ENCODE data around the gene EVPL. TPM values are rescaled to one million over a fixed set of nuclear protein-coding genes. Genes with fewer than 3 reads are reported as not detected.

Gene EVPL
- total RNA-seq, 2 donors from 2014 or later, result 23.0 to 29.1 TPM

DNA sequence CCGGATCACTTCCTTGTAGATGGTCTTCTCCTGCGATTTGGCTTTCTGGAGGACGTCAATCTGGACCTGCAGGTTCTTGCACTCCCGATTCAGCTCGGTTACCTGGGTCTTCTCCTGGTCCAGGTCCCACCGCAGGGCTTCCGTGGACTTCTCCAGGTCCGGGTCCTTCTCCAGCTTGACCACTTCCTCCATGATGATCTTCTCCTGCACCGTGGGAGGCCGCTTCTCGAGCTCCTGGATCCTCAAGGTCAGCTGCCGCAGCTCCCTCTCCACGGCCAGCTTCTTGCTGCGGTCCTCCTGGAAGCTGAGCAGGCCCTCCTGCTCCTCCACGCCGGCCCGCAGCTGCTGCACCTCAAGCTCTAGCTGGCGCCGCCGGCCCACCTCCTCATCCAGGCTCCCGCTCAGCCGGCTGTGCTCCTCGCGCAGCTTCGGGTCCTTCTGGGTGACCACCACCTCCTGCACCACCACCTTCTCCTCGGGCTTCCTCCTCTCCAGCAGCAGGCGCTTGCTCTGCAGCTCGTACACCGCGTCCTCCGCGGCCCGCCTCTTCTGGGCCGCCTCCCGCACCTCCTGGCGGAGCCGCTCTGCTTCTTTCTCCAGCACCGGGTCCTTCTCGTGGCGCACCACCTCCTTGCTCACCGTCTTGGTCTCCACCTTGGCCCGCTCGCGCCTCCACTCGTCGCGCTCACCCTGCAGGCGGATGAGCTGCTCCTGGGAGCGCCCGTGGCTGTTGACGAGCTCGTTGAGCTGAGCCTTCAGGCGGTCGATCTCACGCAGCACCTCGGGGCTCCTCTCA, 18.3 kb downstream of the EVPL start:
- no peak overlapping the region for H3K27ac ChIP-seq
- no peak overlapping the region for H3K4me3 ChIP-seq
- intact Hi-C loops (cut with DNase I), result no loop called here
- no peaks in the 10 kb centered on the region for H3K9me3 ChIP-seq
- no peaks in the 10 kb centered on the region for H3K4me1 ChIP-seq (replicated peaks)
- 93% methylated on average over 56 of the region's 56 CpGs for whole genome bisulfite sequencing
- no peaks in the 10 kb centered on the region for H3K27me3 ChIP-seq (replicated peaks; ENCODE audit: insufficient read depth)
- TF ChIP-seq, protein P1, sequence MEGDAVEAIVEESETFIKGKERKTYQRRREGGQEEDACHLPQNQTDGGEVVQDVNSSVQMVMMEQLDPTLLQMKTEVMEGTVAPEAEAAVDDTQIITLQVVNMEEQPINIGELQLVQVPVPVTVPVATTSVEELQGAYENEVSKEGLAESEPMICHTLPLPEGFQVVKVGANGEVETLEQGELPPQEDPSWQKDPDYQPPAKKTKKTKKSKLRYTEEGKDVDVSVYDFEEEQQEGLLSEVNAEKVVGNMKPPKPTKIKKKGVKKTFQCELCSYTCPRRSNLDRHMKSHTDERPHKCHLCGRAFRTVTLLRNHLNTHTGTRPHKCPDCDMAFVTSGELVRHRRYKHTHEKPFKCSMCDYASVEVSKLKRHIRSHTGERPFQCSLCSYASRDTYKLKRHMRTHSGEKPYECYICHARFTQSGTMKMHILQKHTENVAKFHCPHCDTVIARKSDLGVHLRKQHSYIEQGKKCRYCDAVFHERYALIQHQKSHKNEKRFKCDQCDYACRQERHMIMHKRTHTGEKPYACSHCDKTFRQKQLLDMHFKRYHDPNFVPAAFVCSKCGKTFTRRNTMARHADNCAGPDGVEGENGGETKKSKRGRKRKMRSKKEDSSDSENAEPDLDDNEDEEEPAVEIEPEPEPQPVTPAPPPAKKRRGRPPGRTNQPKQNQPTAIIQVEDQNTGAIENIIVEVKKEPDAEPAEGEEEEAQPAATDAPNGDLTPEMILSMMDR (IDR thresholded peaks at IDR 0.05), result no peak
- no peak for TF ChIP-seq POLR2A (IDR thresholded peaks at IDR 0.05)
- TF ChIP-seq POLR2AphosphoS5 (IDR thresholded peaks at IDR 0.05), result no peak
- no peaks in the 10 kb centered on the region for H3K36me3 ChIP-seq
- no peak for DNase-seq (ENCODE audit: low spot score)

DNA sequence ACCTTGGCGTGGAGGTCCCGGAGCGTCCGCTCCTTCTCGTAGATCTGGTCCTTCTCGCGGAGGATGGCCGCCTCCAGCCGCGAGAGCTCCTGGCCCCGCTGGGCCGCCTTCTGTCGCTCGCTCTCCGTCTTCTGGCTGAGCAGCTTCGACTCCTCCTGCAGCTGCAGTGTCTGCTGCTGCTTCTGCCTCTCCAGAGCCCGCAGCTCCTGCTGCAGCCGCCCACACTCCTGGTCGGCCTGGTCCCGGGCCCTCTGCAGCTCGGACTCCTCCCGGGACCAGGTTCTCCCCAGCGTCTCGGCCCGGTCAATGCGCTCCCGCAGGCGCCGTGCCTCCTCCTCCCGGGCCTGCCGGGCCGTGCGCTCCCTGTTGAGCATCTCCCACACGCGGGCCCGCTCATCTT, 18.9 kb downstream of the EVPL start:
- H3K27me3 ChIP-seq (replicated peaks; ENCODE audit: insufficient read depth), result no peaks in the 10 kb centered on the region

DNA sequence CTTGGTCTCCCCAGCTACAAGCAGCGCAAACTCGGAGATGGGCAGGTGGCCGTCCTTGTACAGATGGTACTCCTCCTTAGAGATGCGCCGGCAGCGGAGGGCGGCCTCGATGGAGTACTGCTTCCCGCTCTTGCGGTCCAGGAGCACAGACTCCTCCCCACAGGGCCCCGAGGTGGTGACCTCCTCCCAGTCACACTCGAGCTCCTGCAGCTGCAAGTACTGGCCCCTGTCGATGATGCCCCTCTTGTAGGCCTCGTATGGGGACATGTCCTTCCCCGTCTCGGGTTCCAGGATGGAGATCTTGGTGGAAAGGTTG, 19.3 kb downstream of the EVPL start:
- Histone ChIP-seq H3K4me3 (no peak overlapping the region), H3K4me1 (replicated peaks) (peaks cover 5% of the 10 kb centered on the region), H3K9me3 (no peaks in the 10 kb centered on the region), H3K36me3 (no peaks in the 10 kb centered on the region), H3K27ac (no peak overlapping the region), H3K27me3 (replicated peaks; ENCODE audit: insufficient read depth) (no peaks in the 10 kb centered on the region)
- intact Hi-C loops (cut with DNase I), result no loop called here
- 78% methylated on average over 16 of the region's 16 CpGs for WGBS
- TF ChIP-seq, protein P1 (IDR thresholded peaks at IDR 0.05), result no peak
- TF ChIP-seq POLR2AphosphoS5 (IDR thresholded peaks at IDR 0.05) (no peak), POLR2A (IDR thresholded peaks at IDR 0.05) (no peak)
- no peak for DNase-seq (ENCODE audit: low spot score)

More for the DNA sequence above, 18.9 kb downstream of the EVPL start:
- Histone ChIP-seq H3K4me3 (no peak overlapping the region), H3K9me3 (no peaks in the 10 kb centered on the region), H3K27ac (no peak overlapping the region), H3K36me3 (no peaks in the 10 kb centered on the region), H3K4me1 (replicated peaks) (peaks cover under 1% of the 10 kb centered on the region)
- WGBS, result 96% methylated on average over 36 of the region's 36 CpGs
- intact Hi-C loops (cut with DNase I), result no loop called here
- DNase-seq (ENCODE audit: low spot score), result no peak
- TF ChIP-seq POLR2A (IDR thresholded peaks at IDR 0.05) (no peak), POLR2AphosphoS5 (IDR thresholded peaks at IDR 0.05) (no peak)
- TF ChIP-seq, protein P1 (IDR thresholded peaks at IDR 0.05), result no peak

DNA sequence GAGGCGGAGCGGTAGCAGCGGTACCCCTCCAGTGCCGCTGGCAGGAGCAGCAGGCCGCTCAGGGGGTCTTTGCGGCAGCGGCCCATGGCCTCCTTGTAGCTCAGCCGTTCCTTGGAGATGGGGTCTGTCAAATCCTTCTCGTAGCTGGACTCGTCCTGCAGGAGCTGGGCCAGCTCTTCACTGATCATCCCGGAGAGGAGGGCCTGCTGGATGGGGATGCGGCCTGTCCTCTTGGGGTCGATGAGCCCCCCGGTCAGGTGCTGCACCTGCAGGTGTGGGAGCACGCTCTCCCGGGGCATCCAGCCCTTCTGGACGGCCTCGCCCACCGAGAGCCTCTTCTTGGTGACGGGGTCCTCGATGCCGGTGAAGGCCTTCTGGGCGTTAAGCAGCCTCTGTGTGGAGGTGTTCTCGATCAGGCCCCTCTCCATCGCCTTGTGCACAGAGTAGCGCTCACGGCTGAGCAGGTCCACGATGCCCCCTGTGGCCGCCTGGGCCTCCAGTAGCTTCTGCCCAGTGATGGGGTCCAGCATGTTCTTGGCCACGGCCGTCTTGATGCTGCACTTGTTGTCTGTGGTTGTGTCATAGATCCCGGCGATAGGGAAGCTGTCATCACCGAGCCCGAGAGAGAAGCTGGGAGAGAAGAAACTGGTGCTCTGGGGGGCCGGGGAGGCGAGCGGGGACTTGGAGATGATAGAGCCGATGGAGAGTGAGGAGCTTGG, 19.8 kb downstream of the EVPL start:
- Histone ChIP-seq H3K27me3 (replicated peaks; ENCODE audit: insufficient read depth) (no peaks in the 10 kb centered on the region), H3K4me3 (no peak overlapping the region), H3K27ac (no peak overlapping the region), H3K36me3 (no peaks in the 10 kb centered on the region), H3K9me3 (no peaks in the 10 kb centered on the region), H3K4me1 (replicated peaks) (peaks cover 5% of the 10 kb centered on the region)
- TF ChIP-seq, protein P1 (IDR thresholded peaks at IDR 0.05), result no peak
- no peak for TF ChIP-seq POLR2AphosphoS5 (IDR thresholded peaks at IDR 0.05)
- no peak for TF ChIP-seq POLR2A (IDR thresholded peaks at IDR 0.05)
- DNase-seq (ENCODE audit: low spot score), result no peak
- 87% methylated on average over 39 of the region's 39 CpGs for WGBS
- intact Hi-C loops (cut with DNase I), result no loop called here
